ENCODE data around the gene HDDC3.
A peak's percentile ranks its signal among the peaks of the same experiment; 100 is the strongest.

The HDDC3 gene

DNA sequence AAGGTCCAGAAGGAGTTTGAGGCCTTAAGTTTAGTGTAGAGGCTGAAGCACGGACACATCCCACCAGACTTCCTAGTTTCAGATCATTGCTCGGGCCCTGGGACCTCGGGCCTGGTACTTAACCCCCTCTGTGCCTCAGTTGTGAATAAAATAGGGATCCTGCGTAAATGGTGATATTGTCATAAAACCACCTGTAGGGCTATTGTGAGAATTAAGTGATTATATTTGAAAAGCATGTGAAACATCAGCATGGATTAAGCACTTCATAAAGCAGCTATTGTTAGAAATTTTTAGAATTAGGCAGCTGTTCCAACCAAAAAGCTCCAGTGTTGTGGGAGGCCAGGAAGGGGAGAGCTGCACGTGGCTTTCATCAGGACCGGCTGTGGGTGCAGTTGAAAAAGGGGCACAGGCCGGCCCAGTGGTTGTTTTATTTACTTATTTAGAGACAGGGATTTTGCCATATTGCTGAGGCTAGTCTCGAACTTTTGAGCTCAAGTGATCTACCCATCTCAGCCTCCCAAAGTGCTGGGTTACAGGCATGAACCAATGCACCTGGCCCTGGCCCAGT is 26.8 kb upstream of the HDDC3 start:
- TF ChIP-seq, protein P1, sequence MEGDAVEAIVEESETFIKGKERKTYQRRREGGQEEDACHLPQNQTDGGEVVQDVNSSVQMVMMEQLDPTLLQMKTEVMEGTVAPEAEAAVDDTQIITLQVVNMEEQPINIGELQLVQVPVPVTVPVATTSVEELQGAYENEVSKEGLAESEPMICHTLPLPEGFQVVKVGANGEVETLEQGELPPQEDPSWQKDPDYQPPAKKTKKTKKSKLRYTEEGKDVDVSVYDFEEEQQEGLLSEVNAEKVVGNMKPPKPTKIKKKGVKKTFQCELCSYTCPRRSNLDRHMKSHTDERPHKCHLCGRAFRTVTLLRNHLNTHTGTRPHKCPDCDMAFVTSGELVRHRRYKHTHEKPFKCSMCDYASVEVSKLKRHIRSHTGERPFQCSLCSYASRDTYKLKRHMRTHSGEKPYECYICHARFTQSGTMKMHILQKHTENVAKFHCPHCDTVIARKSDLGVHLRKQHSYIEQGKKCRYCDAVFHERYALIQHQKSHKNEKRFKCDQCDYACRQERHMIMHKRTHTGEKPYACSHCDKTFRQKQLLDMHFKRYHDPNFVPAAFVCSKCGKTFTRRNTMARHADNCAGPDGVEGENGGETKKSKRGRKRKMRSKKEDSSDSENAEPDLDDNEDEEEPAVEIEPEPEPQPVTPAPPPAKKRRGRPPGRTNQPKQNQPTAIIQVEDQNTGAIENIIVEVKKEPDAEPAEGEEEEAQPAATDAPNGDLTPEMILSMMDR (IDR thresholded peaks at IDR 0.05; ENCODE audit: control insufficient read depth, extremely low read depth, insufficient read depth): no peak
- no peak for DNase-seq (ENCODE audit: low read depth)
- no peak overlapping the region for H3K4me3 ChIP-seq (ENCODE audit: low read depth, low read length)

DNA sequence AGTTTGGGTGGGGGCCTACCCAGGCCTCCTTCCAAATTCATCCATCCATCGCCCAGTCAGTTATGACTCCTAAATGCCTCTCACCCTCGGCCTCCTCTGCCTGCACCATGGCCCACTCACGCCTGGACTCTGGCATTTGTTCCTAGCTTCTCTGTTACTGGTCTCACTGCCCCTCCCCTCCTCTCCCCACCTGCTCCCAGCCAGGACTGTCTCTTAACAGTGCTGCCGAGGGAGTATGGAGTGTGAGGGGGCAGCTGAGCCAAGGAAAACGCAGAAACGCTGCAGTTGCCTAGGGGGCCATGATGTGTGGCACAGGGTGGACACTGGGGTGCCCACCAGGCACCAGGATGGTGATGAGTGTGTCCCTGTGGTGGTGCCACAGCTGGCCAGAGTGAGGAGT is 25.4 kb upstream of the HDDC3 start:
- DNase-seq (ENCODE audit: low read depth): no peak
- TF ChIP-seq, protein P1 (IDR thresholded peaks at IDR 0.05; ENCODE audit: control insufficient read depth, extremely low read depth, insufficient read depth): no peak
- H3K4me3 ChIP-seq (ENCODE audit: low read depth, low read length): peak overlapping the region; percentile 68

DNA sequence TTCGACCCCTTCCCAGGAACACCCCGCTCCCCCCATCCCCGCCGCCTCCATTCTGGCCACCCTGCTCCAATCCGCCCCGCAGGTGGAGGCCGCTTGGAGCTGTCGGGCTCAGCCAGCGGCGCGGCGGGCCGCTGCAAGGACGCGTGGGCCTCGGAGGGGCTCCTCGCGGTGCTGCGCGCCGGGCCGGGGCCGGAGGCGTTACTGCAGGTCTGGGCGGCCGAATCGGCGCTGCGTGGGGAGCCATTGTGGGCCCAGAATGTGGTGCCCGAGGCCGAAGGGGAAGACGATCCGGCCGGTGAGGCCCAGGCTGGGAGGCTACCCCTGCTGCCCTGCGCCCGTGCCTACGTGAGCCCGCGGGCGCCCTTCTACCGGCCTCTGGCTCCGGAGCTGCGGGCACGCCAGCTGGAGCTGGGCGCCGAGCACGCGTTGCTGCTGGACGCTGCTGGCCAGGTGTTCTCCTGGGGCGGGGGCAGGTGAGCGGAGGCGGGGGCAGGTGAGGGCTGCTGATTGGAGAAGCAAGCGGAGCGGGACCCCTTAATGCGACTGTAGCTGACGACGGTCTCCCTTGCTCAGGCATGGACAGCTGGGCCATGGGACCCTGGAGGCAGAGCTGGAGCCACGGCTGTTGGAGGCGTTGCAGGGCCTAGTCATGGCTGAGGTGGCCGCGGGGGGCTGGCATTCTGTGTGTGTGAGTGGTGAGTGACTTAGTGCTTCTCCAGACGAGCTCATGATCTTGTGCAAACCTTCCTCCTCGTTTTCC is 24.9 kb upstream of the HDDC3 start:
- no peak for DNase-seq (ENCODE audit: low read depth)
- TF ChIP-seq, protein P1 (IDR thresholded peaks at IDR 0.05; ENCODE audit: control insufficient read depth, extremely low read depth, insufficient read depth): no peak
- H3K4me3 ChIP-seq (ENCODE audit: low read depth, low read length): peak overlapping the region; percentile 68

DNA sequence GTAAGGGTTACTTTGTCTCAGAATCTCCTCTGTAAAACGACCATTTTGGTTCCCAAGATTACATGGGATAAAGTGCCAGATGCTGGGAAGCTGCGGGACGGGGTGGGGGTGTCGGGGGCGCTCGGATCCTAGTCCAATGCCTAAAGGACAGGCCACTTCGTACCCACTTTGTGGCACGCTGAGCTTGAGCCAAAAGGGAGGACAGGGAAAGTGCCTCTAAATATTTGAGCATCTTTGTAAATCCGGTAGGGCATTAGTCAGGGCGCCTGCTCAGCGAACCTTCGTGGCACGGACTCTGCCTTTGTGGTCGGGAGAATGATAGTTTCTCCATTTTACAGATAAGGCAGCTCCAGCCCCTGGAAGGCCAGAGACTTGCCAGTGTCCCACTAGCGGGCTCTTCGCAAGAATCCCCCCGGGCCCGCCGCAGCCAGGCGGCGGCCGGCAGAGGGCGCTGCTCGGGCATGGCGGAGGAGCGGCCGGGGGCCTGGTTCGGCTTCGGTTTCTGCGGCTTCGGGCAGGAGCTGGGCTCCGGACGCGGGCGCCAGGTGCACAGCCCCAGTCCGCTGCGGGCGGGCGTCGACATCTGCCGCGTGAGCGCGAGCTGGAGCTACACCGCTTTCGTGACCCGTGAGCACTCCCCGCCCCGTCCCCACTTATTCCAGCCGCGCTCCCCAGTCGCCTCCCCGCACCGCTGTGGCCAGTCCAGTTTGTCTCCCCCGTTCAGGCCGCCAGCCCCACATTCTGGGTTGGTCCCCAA is 24.1 kb upstream of the HDDC3 start:
- peak overlapping the region; percentile 68 for H3K4me3 ChIP-seq (ENCODE audit: low read depth, low read length)
- no peak for DNase-seq (ENCODE audit: low read depth)
- TF ChIP-seq, protein P1 (IDR thresholded peaks at IDR 0.05; ENCODE audit: control insufficient read depth, extremely low read depth, insufficient read depth): peak; percentile 88

DNA sequence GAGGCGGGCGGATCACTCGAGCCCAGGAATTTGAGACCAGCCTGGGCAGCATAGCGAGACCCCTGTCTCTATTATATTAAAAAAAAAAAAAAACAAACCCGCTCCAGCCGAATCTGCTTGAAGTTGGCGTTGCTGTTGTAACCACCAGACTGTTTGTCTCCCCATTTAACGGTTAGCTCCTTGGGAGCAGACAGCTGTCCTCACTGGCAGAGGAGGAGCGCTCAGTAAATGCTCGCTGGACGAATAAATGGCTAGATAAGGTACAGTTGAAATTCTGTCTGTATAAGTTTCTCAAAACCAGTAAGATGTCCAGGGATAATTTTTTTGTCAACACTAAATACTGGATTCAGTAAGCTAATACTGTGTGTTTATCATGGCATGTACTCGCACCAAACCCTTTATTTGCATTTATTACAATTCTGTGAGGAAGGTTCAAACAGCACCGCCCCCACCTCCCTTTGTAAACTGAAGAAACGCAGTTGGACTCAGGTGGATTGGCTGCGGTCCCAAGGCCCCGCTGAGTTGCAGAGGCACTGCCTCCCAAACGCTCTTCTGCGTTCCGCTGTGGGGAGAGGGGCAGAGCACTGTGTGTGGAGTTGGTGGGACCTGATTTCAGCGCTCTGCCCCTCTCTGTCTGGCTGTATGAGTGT is 23.4 kb upstream of the HDDC3 start:
- TF ChIP-seq, protein P1 (IDR thresholded peaks at IDR 0.05; ENCODE audit: control insufficient read depth, extremely low read depth, insufficient read depth): no peak
- DNase-seq (ENCODE audit: low read depth): no peak
- peak overlapping the region; percentile 68 for H3K4me3 ChIP-seq (ENCODE audit: low read depth, low read length)

DNA sequence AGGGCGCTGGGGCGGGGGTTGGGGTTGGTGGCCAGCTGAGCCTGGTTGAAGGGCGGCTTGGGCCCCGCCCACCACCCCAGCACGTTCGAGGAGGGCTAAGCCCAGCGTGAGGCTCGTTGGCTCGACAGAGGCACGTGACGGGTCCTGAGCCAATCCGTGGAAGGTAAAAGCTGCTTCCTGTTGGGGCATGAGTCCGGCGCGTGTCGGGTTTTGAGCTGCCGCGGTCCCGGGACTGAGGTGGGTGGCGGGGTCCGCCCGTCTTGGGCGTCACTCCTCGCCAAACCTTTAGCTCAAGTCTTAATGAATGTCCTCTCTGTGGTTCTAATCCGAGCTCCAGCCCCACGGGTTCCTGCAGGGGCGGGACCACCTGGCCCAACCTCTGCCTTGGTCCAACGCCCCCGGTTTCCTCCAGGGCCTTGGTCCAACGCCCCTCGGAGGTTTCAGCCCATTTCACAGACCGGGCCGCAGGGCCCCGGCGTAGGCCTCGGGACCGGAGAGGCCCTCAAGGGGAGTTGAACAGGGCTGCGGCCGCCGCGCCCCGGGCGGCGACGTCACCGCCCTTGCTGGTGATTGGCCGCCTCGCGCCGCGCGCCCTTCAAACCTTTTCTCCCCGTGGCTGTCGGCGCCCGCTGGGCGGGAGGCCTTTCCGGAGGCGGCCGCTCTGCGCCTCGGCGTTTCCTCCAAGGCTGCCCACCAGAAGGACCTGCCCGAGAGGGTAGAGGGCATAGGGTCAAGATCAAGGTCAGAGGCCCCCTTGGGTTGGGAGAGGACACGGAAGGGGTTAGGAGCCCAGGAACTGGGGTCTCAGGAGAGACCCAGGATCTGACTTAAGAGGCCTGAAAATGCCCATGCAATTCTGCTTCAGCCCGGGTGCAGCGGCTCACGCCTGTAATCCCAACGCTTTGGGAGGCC is 22.6 kb upstream of the HDDC3 start, which contains the start of gene RCCD1:
RCCD1 (plus strand) TSS at position 173 of the 912 bp plus-strand sequence. CDS start 1,851 bp downstream, outside the sequence.
- TF ChIP-seq, protein P1 (IDR thresholded peaks at IDR 0.05; ENCODE audit: control insufficient read depth, extremely low read depth, insufficient read depth): no peak
- peak within 1 kb of the TSS; percentile 68 for H3K4me3 ChIP-seq (ENCODE audit: low read depth, low read length)
- DNase-seq (ENCODE audit: low read depth): peak; percentile 89

Data from LNCaP clone FGC (cell line).